HG03045 (cell line): Measurements from ENCODE around the gene NAP1L4.

Experiments used
- ATAC-seq: cut with Tn5 transposase; IDR thresholded peaks from one replicate; pipeline ENCODE4 v1.9.1; 2021; ENCODE audit warnings: mild to moderate bottlenecking, moderate library complexity; ENCODE audit not compliant: unreplicated experiment

NAP1L4 gene

DNA sequence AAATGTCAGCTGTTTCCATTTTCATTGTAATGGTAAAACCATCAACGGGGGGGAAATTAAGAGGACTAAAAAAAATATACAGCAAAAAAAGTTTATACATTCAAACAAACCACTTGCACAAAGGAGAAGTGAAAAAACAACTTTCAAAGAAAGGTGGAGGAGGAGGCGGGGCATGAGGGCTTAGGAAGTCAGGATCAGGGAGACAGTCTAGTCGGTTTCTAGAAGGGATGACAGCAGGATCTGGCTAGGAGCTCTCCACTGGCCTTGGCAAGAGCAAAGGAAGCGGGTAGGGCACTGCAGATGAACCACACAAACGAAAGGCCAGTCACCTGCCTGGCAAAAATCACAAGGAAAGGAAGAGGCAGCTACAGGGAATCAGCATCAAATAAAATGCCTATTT, 31.0 kb downstream of the NAP1L4 start:
- no peak for ATAC-seq

DNA sequence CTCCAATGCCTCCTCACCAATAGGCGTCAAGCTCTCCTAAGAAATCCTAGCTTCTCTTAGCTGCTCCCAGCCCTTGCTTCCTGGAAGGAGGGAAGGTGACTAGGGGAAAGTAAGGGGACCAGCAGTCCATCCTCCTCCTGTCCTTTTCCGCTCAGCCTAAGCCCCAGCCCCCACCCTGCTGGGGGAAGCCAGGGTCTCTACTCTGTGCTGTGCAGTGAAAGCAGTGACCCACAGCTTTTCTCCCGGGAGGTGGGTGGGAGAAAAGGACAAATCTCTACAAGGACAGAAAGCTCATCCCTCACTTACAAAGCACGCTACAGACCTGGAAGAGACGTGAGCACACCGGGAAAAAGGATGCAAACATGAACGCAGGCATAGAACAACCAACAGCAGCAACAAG, 32.0 kb downstream of the NAP1L4 start:
- no peak for ATAC-seq

- no peak for ATAC-seq
Observed at GRCh38 chr11:2958251-2958650, 33.9 kb downstream of the NAP1L4 start.

- ATAC-seq: no peak
Observed at GRCh38 chr11:2955906-2956476, 36.1 kb downstream of the NAP1L4 start.

DNA sequence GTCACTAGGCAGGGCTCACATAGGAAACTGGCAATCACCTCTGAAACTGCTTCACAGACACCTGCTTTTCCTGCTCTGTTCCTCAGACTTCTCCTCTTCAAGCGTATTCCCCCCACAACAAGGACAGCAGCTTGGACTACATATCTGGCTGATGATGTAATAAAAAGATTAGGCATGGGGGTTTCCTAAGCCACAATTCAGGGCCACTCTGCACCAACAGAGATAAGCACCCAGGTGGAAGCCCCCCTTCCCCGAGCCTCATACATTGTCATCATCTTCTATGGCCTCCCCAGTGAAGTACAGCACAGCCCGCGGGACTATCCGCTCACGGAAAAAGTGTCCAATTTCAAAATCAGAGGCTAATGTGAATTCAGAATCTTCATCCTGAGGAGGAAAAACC, 37.9 kb downstream of the NAP1L4 start:
- ATAC-seq: no peak

GRCh38 chr11:2952290-2952689, 39.8 kb downstream of the NAP1L4 start:
- no peak for ATAC-seq

DNA sequence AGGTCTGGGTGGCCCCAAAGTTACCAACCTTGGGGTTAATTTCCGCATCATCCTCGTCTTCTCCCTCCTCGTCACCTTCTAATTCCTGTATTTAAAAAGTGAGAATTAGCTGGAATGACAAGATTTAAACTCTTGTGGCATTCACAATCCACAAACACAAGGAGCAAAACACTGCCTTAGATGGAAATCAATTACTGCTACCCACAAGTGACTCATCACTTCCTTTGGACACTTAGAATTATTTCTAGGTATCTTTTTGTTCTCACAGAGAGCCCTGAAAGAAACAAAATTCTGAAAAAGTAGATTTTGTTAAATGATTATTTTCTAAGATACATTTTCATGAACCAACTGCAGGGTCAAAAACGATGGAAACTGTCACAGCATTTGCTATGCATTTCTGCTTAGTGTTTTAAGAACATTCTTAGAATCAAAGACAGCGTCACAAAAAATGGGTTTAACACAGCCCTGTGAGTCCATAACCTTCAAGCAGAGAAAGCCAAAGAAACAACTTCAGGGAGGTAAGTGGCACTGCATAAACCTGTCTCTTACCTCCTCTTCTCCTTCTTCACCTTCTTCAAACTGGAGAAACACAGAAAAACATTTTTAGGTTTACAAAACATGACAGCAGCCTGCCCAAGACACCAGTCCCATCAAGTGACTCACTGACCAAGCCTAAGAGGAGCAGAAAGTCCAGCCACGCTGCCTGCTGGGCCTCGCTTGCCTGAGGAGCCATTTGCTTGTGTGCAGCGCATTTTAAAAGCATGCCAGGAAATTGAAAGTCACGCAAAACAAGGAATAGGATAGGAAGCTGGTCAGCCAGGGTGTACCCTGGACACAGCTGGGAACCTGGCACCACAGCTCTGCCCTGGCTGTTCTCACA, 40.7 kb downstream of the NAP1L4 start:
- no peak for ATAC-seq

GRCh38 chr11:2950825-2951224, 41.3 kb downstream of the NAP1L4 start:
- ATAC-seq: no peak

DNA sequence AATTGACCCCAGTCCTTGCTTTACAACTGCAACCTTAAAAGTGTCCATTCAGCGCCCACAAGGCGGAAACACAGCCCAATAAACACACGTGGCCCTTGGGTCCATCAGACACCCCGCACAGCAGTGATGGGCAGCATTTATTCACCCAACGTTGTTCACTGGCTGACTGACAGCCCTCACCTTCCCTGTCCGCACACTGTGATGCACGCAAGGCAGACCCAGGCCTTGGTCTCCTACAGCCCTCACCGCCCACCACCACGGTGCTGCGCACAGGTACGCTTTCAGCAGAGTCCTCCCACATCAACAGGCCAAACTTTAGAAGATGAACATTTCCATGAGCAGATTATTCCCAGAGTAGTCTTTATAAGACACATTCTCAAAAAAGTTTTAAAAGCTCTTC, 42.2 kb downstream of the NAP1L4 start:
- no peak for ATAC-seq

DNA sequence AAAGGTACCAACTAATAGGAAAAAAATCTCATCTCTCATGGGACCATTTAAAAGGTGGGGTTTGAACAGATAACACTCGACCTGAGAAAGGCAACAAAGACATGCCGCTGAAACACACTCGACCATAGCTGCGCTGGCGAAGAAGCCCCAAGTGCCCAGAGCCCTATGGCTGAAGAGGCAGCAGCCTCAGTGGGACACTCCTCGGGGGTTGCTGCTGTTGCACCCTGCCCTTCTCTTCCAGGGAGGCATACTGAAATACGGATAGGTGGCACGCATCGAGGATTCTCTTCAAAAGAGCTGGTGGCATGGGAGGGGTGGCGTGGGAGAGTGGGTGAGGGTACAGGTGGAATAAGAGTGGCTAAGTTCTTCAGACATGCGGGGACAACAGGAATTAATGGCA, 44.4 kb downstream of the NAP1L4 start:
- ATAC-seq: no peak

GRCh38 chr11:2945757-2946287, 46.3 kb downstream of the NAP1L4 start:
- ATAC-seq: no peak

- ATAC-seq: no peak
Observed at GRCh38 chr11:2945031-2945756, 46.9 kb downstream of the NAP1L4 start.

- ATAC-seq: no peak
Observed at GRCh38 chr11:2944530-2944929, 47.6 kb downstream of the NAP1L4 start.

- no peak for ATAC-seq
Observed at GRCh38 chr11:2943711-2944118, 48.4 kb downstream of the NAP1L4 start.

DNA sequence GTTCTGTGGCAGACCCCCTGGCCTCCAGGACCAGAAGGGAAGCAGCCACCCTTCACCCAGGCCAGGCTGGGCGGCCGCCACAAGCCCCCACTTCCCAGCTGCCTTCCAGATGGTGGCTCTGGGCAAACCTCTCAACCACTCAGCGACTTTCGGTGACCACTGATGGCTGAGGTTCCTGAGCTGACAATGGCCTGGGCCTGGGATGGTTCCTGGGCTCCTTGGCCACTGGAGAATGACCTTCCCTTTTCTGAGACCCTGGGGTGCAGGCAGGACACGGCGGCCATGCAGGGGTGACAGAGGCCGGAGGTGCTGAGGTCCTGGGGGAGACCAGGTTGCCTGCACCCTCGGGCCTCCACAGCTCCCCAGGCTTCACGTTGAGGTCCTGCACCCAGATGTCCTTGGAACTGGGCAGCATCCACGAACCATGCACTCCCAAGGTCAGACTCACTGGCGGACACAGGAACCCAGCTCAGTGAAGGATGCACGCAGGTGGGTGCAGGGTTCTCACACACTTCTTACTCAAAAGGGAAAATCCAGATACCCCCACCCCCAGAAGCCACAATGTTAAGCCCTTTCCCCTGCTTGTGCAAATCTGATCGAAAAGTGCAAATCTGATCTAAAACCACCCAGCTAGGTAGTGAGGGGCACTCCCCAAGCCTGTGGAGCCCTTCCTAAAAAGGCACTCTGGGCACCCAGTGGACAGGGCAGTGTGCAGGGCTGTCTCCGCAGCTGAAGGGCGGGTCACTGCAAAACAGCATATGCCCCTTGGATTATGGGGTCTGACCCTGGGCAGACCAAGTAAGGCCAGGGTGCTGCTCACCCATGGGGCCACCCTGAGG, 49.0 kb downstream of the NAP1L4 start:
- ATAC-seq: no peak

DNA sequence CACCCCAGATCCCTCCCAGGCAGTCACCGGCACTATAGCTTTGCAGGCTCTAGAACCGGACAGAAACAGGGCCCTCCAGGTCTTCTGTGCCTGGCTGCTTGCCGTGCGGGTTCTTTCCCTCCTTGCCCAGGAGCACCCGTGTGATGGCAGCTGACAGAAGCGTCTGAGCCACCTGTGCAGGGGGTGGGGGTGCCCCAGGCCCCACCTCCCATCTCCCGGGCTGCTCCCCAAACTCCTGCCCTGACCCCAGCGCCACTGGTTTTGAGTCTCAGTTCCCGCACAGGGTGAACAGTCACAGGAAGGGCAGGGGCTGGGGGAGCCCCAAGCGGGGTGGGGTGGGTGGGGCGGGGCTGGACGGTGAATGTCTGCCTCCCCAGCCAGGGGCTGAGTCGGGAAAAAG, 49.7 kb downstream of the NAP1L4 start:
- no peak for ATAC-seq

GRCh38 chr11:2940921-2941821, 51.0 kb downstream of the NAP1L4 start:
- no peak for ATAC-seq

DNA sequence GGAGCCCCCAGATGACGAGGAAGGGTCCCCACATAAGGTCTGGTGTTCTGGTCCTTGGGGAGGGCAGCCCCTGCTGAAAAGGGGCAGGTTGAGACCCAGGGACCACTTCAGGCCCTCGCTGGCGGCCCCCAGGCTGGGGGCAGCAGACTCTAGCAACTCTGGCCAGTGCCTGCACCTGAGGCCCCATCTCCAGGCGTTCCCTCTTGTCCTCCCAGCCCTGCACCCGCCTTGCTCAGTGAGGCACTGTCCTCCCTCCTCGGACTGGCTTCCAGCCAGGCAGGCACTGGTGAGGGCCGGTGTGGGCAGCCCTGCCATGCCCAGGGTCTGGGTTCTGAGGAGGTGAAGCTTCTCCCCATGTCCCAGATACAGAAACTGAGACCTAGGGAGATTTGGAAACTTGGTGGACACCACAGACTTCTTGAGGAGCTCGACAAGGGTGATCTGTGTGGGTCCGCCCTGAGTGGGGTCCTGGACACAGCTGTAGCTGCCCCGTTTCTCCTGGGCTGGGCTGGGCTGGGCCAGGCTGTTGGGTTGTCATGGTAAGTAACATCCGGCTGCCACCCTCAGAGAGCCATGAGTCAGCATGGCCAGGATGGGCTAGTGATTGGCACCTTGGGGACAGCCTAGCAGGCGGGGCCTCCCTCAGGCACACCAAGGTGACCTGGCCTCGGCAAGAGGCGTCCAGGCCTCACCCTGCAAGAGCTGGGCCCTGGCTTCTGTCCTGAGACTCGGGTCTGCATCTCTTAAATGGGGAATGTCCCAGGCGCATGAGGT, 51.8 kb downstream of the NAP1L4 start:
- no peak for ATAC-seq
